ENCODE measurements around the gene PFN1.
"Not testable (repeated sequence)": the region's sequence is repeated elsewhere in the genome, so short reads cannot be mapped to it uniquely, and the experiment has no call there.

Gene PFN1

GRCh38 chr17:4945176-4945943, 3.0 kb downstream of the PFN1 start:
- DNase-seq, result peak; percentile 80

DNA sequence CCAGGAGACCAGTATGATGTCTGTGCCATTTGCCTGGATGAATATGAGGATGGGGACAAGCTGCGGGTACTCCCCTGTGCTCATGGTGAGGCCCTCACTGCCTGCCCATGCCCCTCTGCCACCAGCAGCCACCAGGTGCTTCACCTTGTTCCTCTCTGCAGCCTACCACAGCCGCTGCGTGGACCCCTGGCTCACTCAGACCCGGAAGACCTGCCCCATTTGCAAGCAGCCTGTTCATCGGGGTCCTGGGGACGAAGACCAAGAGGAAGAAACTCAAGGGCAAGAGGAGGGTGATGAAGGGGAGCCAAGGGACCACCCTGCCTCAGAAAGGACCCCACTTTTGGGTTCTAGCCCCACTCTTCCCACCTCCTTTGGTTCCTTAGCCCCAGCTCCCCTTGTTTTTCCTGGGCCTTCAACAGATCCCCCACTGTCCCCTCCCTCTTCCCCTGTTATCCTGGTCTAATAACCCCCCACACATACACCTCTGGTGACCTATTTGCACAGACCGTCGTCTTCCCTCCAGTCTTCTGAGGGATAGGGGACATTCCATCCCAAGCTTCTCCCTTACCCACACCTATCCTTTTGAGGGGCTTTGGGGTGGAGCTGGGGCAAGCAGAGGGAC, 3.7 kb downstream of the PFN1 start:
- DNase-seq, result no peak

DNA sequence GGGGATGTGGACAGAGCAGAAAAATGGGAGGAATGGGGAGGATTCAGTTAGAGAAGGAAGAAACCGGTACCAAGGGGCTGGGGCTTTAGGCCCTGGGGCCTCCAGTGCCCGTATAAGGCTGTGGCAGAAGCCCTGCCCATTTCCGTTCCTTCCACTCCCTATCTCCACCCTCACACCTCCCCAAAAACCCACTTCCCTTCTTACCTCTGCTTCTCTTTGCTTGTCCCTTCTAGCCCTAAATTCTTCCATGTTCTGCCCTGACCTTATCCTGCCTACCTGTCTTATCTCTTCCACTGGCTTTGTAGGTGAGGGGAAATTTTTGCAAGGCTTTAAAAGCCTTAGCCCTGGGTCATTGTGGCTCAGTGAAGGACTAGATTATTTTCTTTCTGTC, 4.2 kb downstream of the PFN1 start:
- DNase-seq, result peak; percentile 57

GRCh38 chr17:4942760-4943508, 5.4 kb downstream of the PFN1 start:
- DNase-seq, result no peak

DNA sequence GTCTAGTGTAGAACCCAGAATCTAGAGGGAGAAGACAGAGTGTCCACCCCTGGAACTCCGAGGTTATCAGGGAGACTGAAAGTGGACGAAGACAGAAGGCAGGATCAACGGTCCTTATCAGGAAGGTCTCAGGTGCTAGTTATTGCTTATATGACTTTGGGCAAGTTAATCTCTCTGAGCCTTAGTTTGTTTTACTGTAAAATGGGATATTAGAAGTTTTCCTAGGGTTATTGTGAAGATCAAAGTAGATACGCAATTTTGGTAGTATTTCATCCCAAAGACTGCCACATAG, 7.1 kb downstream of the PFN1 start:
- no peak for DNase-seq

GRCh38 chr17:4940555-4941318, 7.6 kb downstream of the PFN1 start:
- no peak for DNase-seq

GRCh38 chr17:4939796-4940554, 8.4 kb downstream of the PFN1 start, which contains the start of the genes RNF167 and SLC25A11:
RNF167 (plus strand) TSS chr17:4940268; CDS start chr17:4940910, 642 bp downstream.
SLC25A11 (minus strand) TSS chr17:4940046; CDS start chr17:4939910, 136 bp downstream.
- peak; percentile 99 for DNase-seq

DNA sequence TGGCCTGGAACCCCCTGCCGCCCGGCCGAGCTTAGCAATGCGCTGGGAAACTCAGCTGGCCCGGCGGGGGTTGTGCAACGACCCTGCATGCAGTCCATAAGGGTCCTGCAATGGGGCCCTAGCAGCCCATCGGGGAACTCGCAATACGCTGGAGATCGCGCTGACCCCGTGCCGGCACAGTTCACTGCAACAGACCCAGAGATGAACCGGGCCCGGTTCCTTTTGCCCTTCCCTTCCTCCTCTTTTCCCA, 8.9 kb downstream of the PFN1 start:
- no peak for DNase-seq

DNA sequence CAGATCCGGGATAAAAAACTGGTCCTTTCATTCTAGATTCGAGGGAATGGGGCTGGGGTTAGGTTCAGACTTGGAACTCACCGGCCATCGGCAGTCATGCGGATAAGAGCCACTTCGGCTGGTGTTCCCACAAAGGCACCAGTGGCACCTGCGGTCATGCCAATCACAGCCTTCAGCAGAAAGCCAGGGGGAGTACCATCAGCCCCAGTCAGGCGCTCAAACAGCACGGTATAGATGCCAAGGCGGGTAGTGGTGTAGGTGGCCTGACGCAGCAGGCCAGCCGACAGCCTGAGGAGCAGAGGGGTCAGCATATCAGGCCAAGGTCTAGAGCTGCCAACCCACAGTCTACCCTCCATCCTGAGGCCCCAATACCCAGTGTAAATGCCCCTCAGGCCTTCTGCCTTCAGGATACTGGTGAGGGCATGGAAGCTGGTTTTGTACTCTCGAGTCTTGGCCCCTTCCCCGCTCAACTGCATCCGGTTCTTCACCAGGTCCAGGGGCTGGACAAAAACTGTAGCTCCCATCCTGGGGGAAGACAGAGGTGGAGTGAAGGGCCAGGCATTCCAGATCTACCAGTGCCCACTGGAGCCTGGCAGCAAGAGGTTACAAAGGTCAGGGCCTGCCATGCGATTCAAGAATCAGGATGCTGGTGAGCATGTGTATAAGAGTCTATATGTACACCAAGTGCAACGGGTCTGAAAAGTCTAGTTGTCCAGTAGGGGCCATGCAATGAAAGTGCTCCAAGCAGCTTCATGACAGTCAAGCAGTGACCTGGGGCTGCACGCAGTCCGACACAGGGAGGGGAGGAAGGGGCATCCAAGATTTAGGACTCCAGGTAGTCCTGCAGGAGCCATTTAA, 9.4 kb downstream of the PFN1 start:
- DNase-seq, result no peak

GRCh38 chr17:4938069-4938491, 10.2 kb downstream of the PFN1 start:
- DNase-seq, result no peak

DNA sequence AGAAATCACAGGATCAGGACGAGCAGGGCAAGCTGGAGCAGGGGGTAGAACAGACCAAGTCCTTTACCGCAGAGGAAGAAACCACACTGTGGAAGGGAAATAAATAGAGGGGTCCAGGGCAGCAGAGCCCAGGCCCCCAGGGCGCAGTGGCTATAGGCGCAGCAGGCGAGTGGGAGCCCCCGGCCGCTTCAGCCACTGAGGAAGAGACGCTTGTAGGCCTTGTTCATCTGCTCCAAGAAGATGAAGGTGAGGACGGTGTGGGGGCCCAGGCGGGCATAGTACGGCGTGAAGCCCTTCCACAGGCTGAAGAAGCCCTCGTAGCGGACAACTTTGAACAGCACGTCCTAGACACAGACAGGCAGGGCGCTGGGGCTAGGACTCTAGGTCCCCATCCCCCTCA, 10.8 kb downstream of the PFN1 start:
- DNase-seq, result no peak

DNA sequence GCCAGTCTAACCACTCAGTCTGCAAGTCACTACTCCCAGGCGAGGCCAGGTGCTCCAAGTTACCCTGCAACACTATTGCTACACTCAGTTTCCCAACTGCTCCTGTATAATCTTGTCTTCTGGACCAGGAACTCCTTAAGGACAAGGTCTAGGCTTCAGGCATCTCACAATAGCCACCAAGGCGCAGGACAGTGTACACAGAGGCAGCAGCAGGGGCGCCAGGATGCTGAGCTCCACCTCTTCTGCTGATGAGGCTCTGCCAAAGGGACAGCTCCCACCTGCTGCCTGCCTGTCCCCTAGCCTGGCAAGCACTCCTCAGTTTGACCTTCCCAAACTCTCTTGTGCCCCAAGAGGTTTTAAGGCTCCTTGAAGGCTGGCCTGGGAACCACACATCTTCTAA, 11.9 kb downstream of the PFN1 start:
- no peak for DNase-seq

DNA sequence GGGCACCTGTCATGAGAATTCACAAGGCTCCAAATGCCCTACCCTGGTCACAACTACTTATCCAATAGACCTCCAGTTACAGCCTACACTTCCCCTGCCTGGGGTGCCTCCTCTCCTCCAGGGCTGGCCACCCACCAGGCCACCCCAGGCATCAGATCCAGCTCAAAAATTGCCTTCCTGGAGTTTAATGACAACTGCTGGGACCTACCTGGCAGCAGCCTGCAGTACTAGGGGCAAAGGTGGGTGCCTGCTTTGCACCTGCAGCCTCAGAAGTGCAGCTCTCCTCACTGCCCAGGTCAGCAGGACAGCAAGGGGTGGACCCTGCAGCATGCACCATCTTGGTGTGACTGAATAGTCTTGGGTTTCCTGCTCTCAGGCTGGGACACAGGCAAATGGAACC, 12.7 kb downstream of the PFN1 start:
- DNase-seq, result no peak

DNA sequence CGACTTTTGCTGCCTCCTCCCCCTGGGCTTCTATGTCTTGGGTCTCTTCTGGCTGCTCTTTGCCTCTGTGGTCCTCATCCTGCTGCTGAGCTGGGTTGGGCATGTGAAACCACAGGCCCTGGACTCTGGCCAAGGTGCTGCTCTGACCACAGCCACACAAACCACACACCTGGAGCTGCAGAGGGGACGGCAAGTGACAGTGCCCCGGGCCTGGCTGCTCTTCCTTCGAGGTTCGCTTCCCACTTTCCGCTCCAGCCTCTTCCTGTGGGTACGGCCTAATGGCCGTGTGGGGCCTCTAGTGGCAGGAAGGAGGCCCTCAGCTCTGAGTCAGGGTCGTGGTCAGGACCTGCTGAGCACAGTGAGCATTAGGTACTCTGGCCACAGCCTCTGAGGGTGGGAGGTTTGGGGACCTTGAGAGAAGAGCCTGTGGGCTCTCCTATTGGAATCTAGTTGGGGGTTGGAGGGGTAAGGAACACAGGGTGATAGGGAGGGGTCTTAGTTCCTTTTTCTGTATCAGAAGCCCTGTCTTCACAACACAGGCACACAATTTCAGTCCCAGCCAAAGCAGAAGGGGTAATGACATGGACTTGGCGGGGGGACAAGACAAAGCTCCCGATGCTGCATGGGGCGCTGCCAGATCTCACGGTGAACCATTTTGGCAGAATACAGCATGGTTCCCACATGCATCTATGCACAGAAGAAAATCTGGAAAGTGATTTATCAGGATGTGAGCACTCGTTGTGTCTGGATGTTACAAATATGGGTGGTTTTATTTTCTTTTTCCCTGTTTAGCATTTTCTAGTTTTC, 14.0 kb downstream of the PFN1 start:
- no peak for DNase-seq

- no peak for DNase-seq
These were observed 14.7 kb downstream of the PFN1 start for GRCh38 chr17:4933646-4934045.

DNA sequence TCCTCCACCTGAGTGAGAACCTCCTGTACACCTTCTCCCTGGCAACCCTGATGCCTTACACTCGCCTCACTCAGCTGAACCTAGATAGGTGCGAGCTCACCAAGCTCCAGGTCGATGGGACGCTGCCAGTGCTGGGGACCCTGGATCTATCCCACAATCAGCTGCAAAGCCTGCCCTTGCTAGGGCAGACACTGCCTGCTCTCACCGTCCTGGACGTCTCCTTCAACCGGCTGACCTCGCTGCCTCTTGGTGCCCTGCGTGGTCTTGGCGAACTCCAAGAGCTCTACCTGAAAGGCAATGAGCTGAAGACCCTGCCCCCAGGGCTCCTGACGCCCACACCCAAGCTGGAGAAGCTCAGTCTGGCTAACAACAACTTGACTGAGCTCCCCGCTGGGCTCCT, 15.6 kb downstream of the PFN1 start:
- no peak for DNase-seq

- DNase-seq, result no peak
These were observed 16.4 kb downstream of the PFN1 start, which contains the start of gene GP1BA for GRCh38 chr17:4931963-4932362. GP1BA (plus strand) TSS chr17:4932277; CDS start chr17:4932605, 328 bp downstream.

GRCh38 chr17:4928881-4929280, 19.4 kb downstream of the PFN1 start:
- DNase-seq, result no peak

DNA sequence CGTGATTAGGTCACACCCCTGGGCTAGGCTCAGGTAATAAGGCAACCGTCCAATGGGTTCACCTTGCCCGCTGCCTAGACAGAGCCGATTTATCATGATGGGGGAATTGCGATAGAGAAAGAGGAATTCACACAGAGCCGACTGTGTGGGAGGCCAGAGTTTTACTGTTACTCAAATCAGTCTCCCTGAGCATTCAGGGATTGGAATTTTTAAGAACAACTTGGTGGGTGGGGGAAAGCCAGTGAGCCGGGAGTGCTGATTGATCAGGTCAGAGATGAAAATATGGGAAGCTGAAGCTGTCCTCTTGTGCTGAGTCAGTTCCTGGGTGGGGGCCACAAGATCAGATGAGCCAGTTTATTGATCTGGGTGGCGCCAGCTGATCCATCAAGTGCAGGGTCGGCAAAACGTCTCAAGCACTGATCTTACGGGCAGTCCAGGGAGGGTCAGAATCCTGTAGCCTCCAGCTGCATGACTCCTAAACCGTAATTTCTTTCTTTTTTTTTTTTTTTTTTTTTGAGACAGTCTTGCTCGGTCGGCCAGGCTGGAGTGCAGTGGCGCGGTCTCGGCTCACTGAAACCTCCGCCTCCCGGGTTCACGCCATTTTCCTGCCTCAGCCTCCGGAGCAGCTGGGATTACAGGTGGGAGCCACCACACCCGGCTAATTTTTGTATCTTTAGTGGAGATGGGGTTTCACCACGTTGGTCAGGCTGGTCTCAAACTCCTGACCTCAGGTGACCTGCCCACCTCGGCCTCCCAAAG, 21.6 kb downstream of the PFN1 start:
- DNase-seq, result not testable (repeated sequence)

DNA sequence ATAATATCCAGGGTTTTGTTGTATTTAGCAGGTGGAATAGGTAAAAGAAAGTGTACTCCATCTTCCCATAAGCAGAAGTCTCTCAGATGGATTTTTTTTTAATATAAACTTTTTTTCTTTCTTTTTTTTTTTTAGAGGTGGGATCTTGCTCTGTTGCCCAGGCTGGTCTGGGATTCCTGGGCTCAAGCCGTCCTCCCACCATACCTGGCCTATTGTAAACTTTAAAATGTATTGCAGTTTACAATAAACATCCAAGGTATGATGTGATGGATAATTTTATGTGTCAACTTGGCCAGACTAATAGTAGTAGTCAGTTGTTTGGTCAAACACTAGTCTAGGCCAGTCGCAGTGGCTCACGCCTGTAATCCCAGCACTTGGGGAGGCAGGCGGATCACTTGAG, 27.0 kb downstream of the PFN1 start:
- no peak for DNase-seq
